Calu3 (cell line): Measurements from ENCODE around the gene QRSL1. TPM values are rescaled to one million over a fixed set of nuclear protein-coding genes. Genes with fewer than 3 reads are reported as not detected.
A peak's percentile ranks its signal among the peaks of the same experiment; 100 is the strongest.

Source experiments
- BruUV-seq: library from RNA; stranded (reverse); fragments of 400-500 nt; replicated peaks from 2 replicates; lab custom pipeline; 2021; lab: Mats Ljungman, UMichigan
- CTCF ChIA-PET: fragments of 300-600 bp; sonication (Branson Sonifier 250); formaldehyde crosslinking; loops from one replicate; lab custom pipeline; 2022; ENCODE audit warnings: antibody characterized with exemption; lab: Charles Lee
- DNase-seq: peaks from one replicate; pipeline ENCODE4 v3.0.0; 2022
- H3K27ac Mint-ChIP-seq: one replicate; pipeline ENCODE4 v1.8.0; 2022; ENCODE audit warnings: mixed read lengths; ENCODE audit not compliant: unreplicated experiment
- H3K27me3 Mint-ChIP-seq: one replicate; pipeline ENCODE4 v1.8.0; 2022; ENCODE audit warnings: mixed read lengths; ENCODE audit not compliant: unreplicated experiment
- H3K36me3 Mint-ChIP-seq: one replicate; pipeline ENCODE4 v1.8.0; 2022; ENCODE audit warnings: mild to moderate bottlenecking, moderate library complexity, mixed read lengths; ENCODE audit not compliant: insufficient read depth, unreplicated experiment
- H3K4me1 Mint-ChIP-seq: one replicate; pipeline ENCODE4 v1.8.0; 2022; ENCODE audit warnings: mild to moderate bottlenecking, low read depth, mixed read lengths; ENCODE audit not compliant: unreplicated experiment
- H3K4me3 Mint-ChIP-seq: one replicate; pipeline ENCODE4 v1.8.0; 2022; ENCODE audit warnings: mild to moderate bottlenecking, low read depth, moderate library complexity, mixed read lengths; ENCODE audit not compliant: unreplicated experiment
- H3K9me3 Mint-ChIP-seq: one replicate; pipeline ENCODE4 v1.8.0; 2022; ENCODE audit warnings: low read depth, mixed read lengths; ENCODE audit not compliant: unreplicated experiment
- intact Hi-C: fragments of 100-400 bp; cut with micrococcal nuclease; formaldehyde crosslinking; loops from one replicate; pipeline ENCODE4 v1.10.0; 2022; ENCODE audit not compliant: unreplicated experiment
- total RNA-seq: library from RNA; stranded (reverse); gene quantifications from 2 replicates; pipeline ENCODE4 v1.2.3, GENCODE V29; 2022
- TF ChIP-seq, protein P1 (sequence below): fragments of 200-600 bp; IDR thresholded peaks from one replicate; pipeline ENCODE4 v1.8.0; 2022; ENCODE audit warnings: antibody characterized with exemption; ENCODE audit not compliant: unreplicated experiment

Gene QRSL1
- total RNA-seq, 1 experiment from 2014 or later = 27.7 TPM

DNA sequence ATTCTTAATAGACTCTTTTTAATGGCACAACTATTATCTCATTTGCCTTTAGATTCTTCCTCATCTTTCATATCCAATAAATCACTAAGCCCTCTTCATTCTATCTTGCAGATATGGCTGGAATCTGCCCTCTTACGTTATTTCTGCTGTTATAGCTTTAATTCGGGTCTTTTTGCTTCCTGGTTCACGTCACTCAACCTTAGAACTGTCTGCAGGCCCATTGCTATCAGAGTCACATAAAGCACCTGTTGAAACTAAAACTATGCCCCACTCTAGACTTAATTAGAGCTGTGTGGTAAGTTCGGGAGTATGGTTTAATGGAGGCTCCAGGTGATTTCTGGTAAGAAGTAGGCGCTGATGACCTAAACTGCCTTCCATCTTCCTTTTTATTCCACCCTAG is 988 bp downstream of the QRSL1 start:
- H3K27me3 Mint-ChIP-seq = no peaks in the 10 kb centered on the region
- intact Hi-C loops = no loop called here
- DNase-seq = no peak
- H3K4me1 Mint-ChIP-seq = peaks cover 9% of the 10 kb centered on the region
- peak overlapping the region; percentile 60 for H3K27ac Mint-ChIP-seq
- peaks cover 21% of the 10 kb centered on the region for H3K36me3 Mint-ChIP-seq
- TF ChIP-seq, protein P1, sequence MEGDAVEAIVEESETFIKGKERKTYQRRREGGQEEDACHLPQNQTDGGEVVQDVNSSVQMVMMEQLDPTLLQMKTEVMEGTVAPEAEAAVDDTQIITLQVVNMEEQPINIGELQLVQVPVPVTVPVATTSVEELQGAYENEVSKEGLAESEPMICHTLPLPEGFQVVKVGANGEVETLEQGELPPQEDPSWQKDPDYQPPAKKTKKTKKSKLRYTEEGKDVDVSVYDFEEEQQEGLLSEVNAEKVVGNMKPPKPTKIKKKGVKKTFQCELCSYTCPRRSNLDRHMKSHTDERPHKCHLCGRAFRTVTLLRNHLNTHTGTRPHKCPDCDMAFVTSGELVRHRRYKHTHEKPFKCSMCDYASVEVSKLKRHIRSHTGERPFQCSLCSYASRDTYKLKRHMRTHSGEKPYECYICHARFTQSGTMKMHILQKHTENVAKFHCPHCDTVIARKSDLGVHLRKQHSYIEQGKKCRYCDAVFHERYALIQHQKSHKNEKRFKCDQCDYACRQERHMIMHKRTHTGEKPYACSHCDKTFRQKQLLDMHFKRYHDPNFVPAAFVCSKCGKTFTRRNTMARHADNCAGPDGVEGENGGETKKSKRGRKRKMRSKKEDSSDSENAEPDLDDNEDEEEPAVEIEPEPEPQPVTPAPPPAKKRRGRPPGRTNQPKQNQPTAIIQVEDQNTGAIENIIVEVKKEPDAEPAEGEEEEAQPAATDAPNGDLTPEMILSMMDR = no peak
- CTCF ChIA-PET = interaction anchor here (0.5 kb wide), 1 partner anchor 61 kb away, joined by 3 read pairs; no protein-coding TSS in a partner anchor
- no peaks in the 10 kb centered on the region for H3K9me3 Mint-ChIP-seq
- TSS peak; percentile 45 for BruUV-seq
- H3K4me3 Mint-ChIP-seq = peak overlapping the region; percentile 70

DNA sequence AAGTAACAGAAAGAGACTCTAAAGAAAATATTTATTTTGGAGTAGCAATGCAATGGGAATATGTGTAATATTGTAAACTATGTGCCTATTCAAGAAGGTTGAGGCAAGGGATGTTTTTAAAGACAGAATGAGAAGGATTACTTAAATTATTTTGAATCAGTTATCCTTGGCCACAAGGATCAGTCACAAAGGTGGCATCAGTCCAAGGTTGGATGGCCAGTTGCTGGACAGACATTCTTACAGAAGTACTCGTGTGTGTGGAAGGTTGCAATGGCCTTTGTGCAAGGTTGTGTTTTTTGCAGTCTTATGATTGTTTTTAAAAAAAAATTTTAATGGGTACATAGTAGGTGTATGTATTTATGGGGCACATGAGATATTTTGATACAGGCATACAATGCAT is 2.0 kb downstream of the QRSL1 start:
- H3K4me3 Mint-ChIP-seq = no peak overlapping the region
- H3K27ac Mint-ChIP-seq = no peak overlapping the region
- TF ChIP-seq, protein P1 = no peak
- no peaks in the 10 kb centered on the region for H3K27me3 Mint-ChIP-seq
- intact Hi-C loops = no loop called here
- H3K36me3 Mint-ChIP-seq = peaks cover 21% of the 10 kb centered on the region
- H3K9me3 Mint-ChIP-seq = no peaks in the 10 kb centered on the region
- peaks cover 9% of the 10 kb centered on the region for H3K4me1 Mint-ChIP-seq
- no TSS peak for BruUV-seq
- CTCF ChIA-PET = no interaction called here
- DNase-seq = no peak

DNA sequence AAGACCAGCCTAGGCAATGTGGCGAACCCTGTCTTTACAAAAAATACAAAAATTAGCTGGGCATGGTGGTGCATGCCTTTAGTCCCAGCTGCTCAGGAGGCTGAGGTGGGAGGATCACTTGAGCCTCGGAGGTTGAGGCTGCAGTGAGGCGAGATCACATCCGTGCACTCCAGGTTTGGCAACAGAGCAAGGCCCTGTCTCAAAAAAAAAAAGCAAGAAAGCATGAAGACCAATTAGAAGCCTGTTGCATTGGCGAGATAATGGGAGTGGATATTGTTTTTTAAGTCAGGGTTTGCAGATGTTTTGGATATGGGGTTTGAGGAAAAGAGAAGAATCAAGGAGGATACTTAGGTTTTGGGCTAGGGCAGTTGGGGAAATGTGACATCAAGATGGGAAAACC is 5.2 kb downstream of the QRSL1 start:
- peaks cover 12% of the 10 kb centered on the region for H3K4me1 Mint-ChIP-seq
- intact Hi-C loops = no loop called here
- peaks cover 10% of the 10 kb centered on the region for H3K36me3 Mint-ChIP-seq
- no peaks in the 10 kb centered on the region for H3K27me3 Mint-ChIP-seq
- H3K4me3 Mint-ChIP-seq = no peak overlapping the region
- H3K9me3 Mint-ChIP-seq = no peaks in the 10 kb centered on the region
- TF ChIP-seq, protein P1 = no peak
- no TSS peak for BruUV-seq
- CTCF ChIA-PET = no interaction called here
- DNase-seq = no peak
- no peak overlapping the region for H3K27ac Mint-ChIP-seq

DNA sequence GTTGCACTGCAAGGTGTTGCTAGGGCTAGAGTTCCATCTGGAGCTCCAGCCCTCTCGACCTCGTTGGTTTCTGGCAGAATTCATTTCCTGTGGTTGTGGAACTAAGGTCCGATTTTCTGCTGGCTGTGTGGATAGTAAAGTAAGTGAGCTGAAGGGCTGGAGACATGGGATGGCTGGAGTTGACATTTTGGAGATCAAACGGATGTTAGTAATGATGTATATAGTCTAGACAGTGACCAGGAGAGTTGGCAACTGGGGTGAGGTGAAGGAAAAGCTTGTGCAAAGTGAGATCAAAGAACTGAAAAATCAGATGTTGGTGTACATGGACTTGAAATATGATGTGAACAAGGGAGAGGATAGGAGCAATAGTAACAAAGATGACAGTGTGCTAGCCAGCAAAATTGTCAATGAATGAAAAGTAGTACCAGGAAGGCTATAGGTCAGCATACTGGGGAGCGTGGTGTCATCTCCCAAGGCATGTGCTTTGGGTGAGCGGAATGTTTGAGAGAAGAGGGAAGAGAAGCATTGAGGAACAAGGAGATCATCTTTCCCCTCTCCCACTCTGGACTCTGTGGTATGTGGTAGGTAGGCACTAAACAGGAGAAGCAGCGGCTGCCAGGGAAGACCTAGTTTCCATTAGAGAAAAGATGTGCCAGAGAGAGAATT is 7.8 kb downstream of the QRSL1 start:
- Mint-ChIP-seq H3K27ac (no peak overlapping the region), H3K9me3 (no peaks in the 10 kb centered on the region), H3K4me3 (no peak overlapping the region), H3K4me1 (peaks cover 12% of the 10 kb centered on the region), H3K27me3 (no peaks in the 10 kb centered on the region), H3K36me3 (peaks cover 3% of the 10 kb centered on the region)
- BruUV-seq = no TSS peak
- TF ChIP-seq, protein P1 = no peak
- intact Hi-C loops = no loop called here
- no peak for DNase-seq
- CTCF ChIA-PET = no interaction called here
